LNCaP clone FGC (cell line): ENCODE results near the gene KLRF2.
"Not testable (repeated sequence)": the region's sequence is repeated elsewhere in the genome, so short reads cannot be mapped to it uniquely, and the experiment has no call there.

Source experiments
- DNase-seq: peaks from one replicate; pipeline ENCODE4 v3.0.0-alpha.2; 2011; ENCODE audit warnings: low read depth
- H3K4me3 ChIP-seq: 2 replicates; pipeline ENCODE4 v1.5.1; 2011; ENCODE audit warnings: mild to moderate bottlenecking, low read depth, low read length, control low read depth
- CTCF ChIP-seq: IDR thresholded peaks from 2 replicates; pipeline ENCODE4 v1.5.1; 2012; ENCODE audit warnings: mild to moderate bottlenecking; ENCODE audit not compliant: control insufficient read depth, insufficient read depth; ENCODE audit errors: extremely low read depth

Gene KLRF2

DNA sequence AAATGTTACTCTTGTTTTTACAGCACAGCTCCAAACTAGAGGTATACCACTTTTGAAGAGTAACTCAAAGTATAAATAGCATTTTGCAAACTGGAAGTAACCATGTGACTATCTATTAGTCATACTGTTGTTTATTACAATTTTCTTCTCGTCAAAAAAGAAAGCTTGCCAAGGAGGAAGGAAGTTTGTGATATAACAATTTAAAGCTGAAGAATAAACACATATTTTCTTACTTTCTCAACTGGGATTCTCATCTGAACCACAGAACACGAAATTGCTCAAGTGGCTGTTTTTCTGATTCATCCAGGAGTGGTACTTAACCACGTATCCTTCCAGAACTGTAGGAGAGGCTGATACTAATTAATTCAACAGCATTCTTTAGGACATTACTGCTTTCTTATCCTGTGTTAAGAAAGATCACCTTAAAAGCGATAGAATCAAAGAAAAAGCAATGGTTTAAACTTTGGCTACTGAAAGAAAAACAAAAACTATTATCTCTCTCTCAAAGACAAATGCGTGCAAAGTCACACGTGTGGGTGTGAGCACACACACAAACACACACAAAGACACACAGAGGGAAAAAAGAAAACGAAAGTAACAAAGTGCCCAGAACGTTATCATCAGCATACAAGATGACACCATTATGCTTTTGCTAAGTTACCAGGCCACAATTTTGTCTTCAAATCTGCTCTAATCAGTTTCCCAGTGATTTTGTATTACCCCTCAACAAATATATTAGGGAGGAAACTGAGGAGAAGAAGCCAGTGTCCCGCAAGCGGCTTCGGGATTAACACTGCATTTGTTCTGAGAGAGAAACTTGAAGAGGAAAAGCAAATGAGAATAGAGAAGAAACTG is 11.8 kb upstream of the KLRF2 start, which contains the start of gene CLEC2B:
Gene CLEC2B (minus strand): TSS at position 48 of the 855 bp plus-strand sequence.
- H3K4me3 ChIP-seq, result peak within 1 kb of the TSS; percentile 65
- no peak for TF ChIP-seq CTCF
- peak; percentile 13 for DNase-seq

DNA sequence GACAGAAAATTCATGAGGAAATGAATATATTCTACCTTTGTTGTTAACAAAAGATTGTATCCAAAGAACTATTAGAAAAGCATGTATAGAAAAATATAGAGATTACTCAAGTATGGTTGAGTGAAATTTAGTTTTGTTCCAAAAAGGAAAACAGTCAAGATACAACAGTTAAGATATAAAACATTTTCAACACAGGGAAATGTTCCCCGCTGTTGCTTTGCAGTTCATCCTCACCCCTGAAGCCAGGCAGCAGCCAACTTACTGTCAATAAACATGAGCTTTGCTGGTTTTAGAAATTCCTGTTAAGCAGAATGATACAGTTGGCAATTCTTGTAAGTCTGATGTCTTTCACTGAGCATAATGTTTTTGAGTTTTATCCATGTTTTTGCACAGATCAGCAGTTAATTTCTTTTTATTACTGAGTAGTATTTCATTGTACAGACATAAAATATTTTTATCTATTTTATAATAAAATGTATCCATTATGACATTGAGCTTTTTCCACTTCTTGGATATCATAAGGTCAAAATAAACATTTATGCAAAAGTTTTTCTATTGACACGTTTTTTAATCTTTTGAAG is 10.9 kb upstream of the KLRF2 start:
- no peak for TF ChIP-seq CTCF
- DNase-seq, result no peak
- peak overlapping the region; percentile 65 for H3K4me3 ChIP-seq

DNA sequence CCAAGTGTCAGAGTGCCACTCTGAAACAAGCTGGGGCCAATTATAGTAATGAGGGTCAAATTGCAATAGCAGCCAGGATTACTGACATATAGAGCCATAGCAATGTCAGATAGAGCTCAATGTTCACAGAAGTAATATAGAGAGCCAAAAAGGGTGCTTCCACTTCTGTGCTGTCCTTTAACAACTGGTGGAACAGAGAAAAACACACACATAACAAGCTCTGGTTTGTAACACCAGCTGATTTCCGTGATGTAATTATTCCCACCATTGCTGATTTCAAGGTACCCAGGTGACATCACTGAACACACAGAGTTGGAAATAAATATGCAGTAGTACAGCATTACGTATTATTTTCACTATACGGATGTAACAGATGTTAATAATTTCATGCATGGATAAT is 9.1 kb upstream of the KLRF2 start:
- H3K4me3 ChIP-seq, result no peak overlapping the region
- no peak for DNase-seq
- TF ChIP-seq CTCF, result no peak

DNA sequence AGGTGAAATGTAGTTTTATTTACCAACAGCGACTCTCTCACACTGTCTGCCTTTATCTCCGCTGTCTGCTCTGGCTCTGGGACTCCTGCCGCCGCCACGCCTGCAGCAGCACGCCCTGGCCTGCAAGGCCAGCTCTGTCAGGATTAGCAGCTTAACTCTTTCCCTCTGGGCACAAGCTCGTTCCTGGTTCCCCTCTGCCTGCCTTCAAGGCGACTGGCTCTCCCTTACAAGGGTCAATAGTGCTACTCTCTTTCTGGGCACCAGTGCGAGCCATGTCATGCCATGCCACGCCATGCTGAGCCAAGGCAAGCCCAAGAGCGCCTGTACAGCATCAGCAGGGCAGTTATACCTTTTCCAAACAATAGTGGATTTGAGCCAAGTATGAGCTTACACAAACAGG is 8.5 kb upstream of the KLRF2 start:
- no peak for DNase-seq
- TF ChIP-seq CTCF, result no peak
- no peak overlapping the region for H3K4me3 ChIP-seq

GRCh38 chr12:9876120-9876519 is 5.2 kb upstream of the KLRF2 start:
- not testable (repeated sequence) for H3K4me3 ChIP-seq, DNase-seq

DNA sequence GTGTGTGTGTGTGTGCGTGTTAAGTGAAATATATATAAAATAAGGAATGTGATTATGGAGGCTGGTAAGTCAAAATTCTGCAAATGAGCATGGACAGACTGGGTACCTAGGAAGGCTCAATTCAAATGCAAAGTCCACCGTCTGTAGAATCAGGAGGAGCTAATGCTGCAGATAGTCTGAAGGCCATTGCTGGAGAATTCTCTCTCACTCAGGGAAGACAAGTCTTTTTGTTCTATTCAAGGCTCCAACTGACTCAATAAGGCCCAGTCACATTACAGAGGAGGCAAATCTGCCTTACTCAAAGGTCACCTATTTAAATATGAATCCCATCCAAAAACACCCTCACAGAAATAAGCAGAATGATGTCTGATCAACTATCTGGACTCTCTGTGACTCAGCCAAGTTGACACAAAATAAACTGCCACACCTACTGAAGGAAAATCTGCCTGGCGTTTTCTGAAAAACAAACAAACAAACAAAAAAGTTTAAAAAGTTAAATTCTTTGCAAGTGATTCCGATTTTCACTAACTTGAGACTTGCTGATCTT is 684 bp upstream of the KLRF2 start:
- no peak for DNase-seq
- no peak overlapping the region for H3K4me3 ChIP-seq
- no peak for TF ChIP-seq CTCF

DNA sequence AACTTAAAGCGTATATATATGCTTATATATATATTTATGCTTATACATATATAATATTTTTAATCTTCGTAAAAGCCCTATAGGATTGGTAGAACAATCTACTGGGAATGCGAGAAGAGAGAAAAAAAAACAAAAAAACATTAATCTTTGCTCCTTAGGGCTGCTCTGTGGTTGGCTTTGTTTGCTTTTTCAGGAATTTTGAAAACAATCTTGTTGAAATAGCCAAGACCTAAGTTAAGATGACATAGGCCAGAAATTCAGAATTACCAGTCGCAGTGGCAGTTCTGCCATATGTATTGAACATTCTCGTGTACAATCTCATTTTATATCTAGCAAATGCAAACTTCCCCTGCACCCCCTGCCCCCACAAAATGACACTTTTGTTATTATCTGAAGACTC is 699 bp downstream of the KLRF2 start:
- TF ChIP-seq CTCF, result no peak
- no peak overlapping the region for H3K4me3 ChIP-seq
- DNase-seq, result no peak
